GM23338 (cell line): Measurements from ENCODE around the gene RASEF. TPM values are rescaled to one million over a fixed set of nuclear protein-coding genes. Genes with fewer than 3 reads are reported as not detected.

Experiments used
- ATAC-seq: fragments of 200-7000 bp; cut with Tn5 transposase; 3 replicates; pipeline ENCODE4 v1.9.1; 2020
- DNase-seq: peaks from one replicate; pipeline ENCODE4 v3.0.0-alpha.2; 2015; ENCODE audit warnings: low spot score
- H2AFZ ChIP-seq: fragments of 200-600 bp; sonication (generic); 2 replicates; pipeline ENCODE4 v1.8.0; 2016; ENCODE audit warnings: antibody characterized with exemption, mild to moderate bottlenecking, moderate library complexity
- H3F3A ChIP-seq: fragments of 200-600 bp; sonication (generic); replicated peaks from 2 replicates; pipeline ENCODE4 v1.8.0; 2017; ENCODE audit warnings: antibody characterized with exemption, mixed run types, low read depth
- H3K27ac ChIP-seq: fragments of 200-600 bp; sonication (generic); 2 replicates; pipeline ENCODE4 v1.6.1; 2016; ENCODE audit warnings: low read depth
- H3K27me3 ChIP-seq: fragments of 200-600 bp; sonication (generic); 2 replicates; pipeline ENCODE4 v1.8.0; 2016; ENCODE audit warnings: mild to moderate bottlenecking, mixed run types, moderate library complexity; ENCODE audit not compliant: insufficient read depth
- H3K36me3 ChIP-seq: fragments of 200-600 bp; sonication (generic); 2 replicates; pipeline ENCODE4 v1.8.0; 2016; ENCODE audit warnings: mild to moderate bottlenecking; ENCODE audit not compliant: insufficient read depth
- H3K4me1 ChIP-seq: fragments of 200-600 bp; sonication (generic); 2 replicates; pipeline ENCODE4 v1.8.0; 2016; ENCODE audit warnings: mild to moderate bottlenecking, moderate library complexity; ENCODE audit not compliant: insufficient read depth
- H3K4me2 ChIP-seq: fragments of 200-600 bp; sonication (generic); 2 replicates; pipeline ENCODE4 v1.7.1; 2017; ENCODE audit warnings: mixed run types
- H3K4me3 ChIP-seq: fragments of 200-600 bp; sonication (generic); 2 replicates; pipeline ENCODE4 v1.6.1; 2016; ENCODE audit warnings: mixed run types
- H3K79me2 ChIP-seq: fragments of 200-600 bp; sonication (generic); replicated peaks from 2 replicates; pipeline ENCODE4 v1.8.0; 2017; ENCODE audit warnings: mild to moderate bottlenecking; ENCODE audit not compliant: insufficient read depth
- H3K9me2 ChIP-seq: fragments of 200-600 bp; sonication (generic); 2 replicates; pipeline ENCODE4 v1.8.0; 2017; ENCODE audit not compliant: insufficient read depth
- H4K20me1 ChIP-seq: fragments of 200-600 bp; sonication (generic); replicated peaks from 2 replicates; pipeline ENCODE4 v1.8.0; 2017; ENCODE audit warnings: mild to moderate bottlenecking; ENCODE audit not compliant: insufficient read depth
- H3K27ac Mint-ChIP-seq: 2 replicates; pipeline ENCODE4 v1.8.0; 2020; ENCODE audit warnings: inconsistent platforms, mild to moderate bottlenecking, moderate library complexity, mixed read lengths
- H3K27me3 Mint-ChIP-seq: 3 replicates; pipeline ENCODE4 v1.8.0; 2022; ENCODE audit warnings: low read depth, mild to moderate bottlenecking, moderate library complexity, mixed read lengths, inconsistent platforms; ENCODE audit not compliant: insufficient read depth, poor library complexity
- H3K36me3 Mint-ChIP-seq: 3 replicates; pipeline ENCODE4 v1.8.0; 2021; ENCODE audit warnings: low read depth, mild to moderate bottlenecking, inconsistent platforms, moderate library complexity, mixed read lengths
- H3K4me1 Mint-ChIP-seq: 3 replicates; pipeline ENCODE4 v1.8.0; 2020; ENCODE audit warnings: mild to moderate bottlenecking, inconsistent platforms, mixed read lengths
- H3K4me3 Mint-ChIP-seq: 3 replicates; pipeline ENCODE4 v1.8.0; 2021; ENCODE audit warnings: moderate library complexity, mild to moderate bottlenecking, inconsistent platforms, mixed read lengths
- H3K9me3 Mint-ChIP-seq: 3 replicates; pipeline ENCODE4 v1.8.0; 2020; ENCODE audit warnings: moderate library complexity, mild to moderate bottlenecking, inconsistent platforms, mixed read lengths
- ETS1 ChIP-seq: IDR thresholded peaks from 2 replicates; pipeline ENCODE4 v1.6.1; 2016; ENCODE audit warnings: antibody characterized with exemption
- EZH2 ChIP-seq: fragments of 200-600 bp; sonication (generic); IDR thresholded peaks from one replicate; pipeline ENCODE4 v1.8.0; 2017; ENCODE audit warnings: antibody characterized with exemption, mild to moderate bottlenecking, low read depth; ENCODE audit not compliant: unreplicated experiment
- NANOG ChIP-seq: IDR thresholded peaks from 2 replicates; pipeline ENCODE4 v1.6.1; 2016; ENCODE audit warnings: antibody characterized with exemption, borderline replicate concordance
- STAT1 ChIP-seq: IDR thresholded peaks from one replicate; pipeline ENCODE4 v1.6.1; 2016; ENCODE audit warnings: antibody characterized with exemption; ENCODE audit not compliant: unreplicated experiment
- ZNF114 ChIP-seq: fragments of 250-450 bp; sonication (Bioruptor Pico); IDR thresholded peaks from 2 replicates; pipeline ENCODE4 v1.5.0; 2020; ENCODE audit warnings: mild to moderate bottlenecking, moderate library complexity
- ZNF462 ChIP-seq: fragments of 250-450 bp; sonication (Bioruptor Pico); IDR thresholded peaks from 2 replicates; pipeline ENCODE4 v1.5.0; 2020; ENCODE audit warnings: mild to moderate bottlenecking, moderate library complexity
- polyA plus RNA-seq: library from polyadenylated mRNA; unstranded; fragments of >200 nt; fragmentation: Nextera tagmentation; extraction: Ambion mirVana; gene quantifications from 2 replicates; pipeline ENCODE4 v1.2.1, GENCODE V29; 2016
- total RNA-seq: library from RNA; depleted of rRNA; stranded (reverse); fragments of >200 nt; shearing (Covaris generic); gene quantifications from 2 replicates; pipeline ENCODE4 v1.2.3, GENCODE V29; 2014

The RASEF gene
- total and polyA plus RNA-seq, 2 experiments from 2014 or later: 3.6 to 10.4 TPM

GRCh38 chr9:83068414-83068813, 5.5 kb upstream of the RASEF start:
- Histone ChIP-seq H2AFZ (no peak overlapping the region), H3K9me2 (peaks cover 4% of the 10 kb centered on the region; the same call in 1 of the 2 replicates), H3K4me2 (no peak overlapping the region), H4K20me1 (no peaks in the 10 kb centered on the region), H3F3A (no peaks in the 10 kb centered on the region), H3K27ac (no peak overlapping the region), H3K4me3 (no peak overlapping the region), H3K27me3 (peaks cover 17% of the 10 kb centered on the region), H3K36me3 (no peaks in the 10 kb centered on the region), H3K4me1 (peaks cover 3% of the 10 kb centered on the region; the same call in 1 of the 2 replicates), H3K79me2 (no peaks in the 10 kb centered on the region)
- Mint-ChIP-seq H3K4me1 (peaks cover 10% of the 10 kb centered on the region; the same call in 2 of the 3 replicates), H3K9me3 (no peaks in the 10 kb centered on the region), H3K36me3 (no peaks in the 10 kb centered on the region), H3K27ac (no peak overlapping the region), H3K4me3 (no peak overlapping the region), H3K27me3 (peaks cover 15% of the 10 kb centered on the region)
- DNase-seq (no peak), ATAC-seq (no peak)
- TF ChIP-seq NANOG (no peak), STAT1 (no peak), ZNF114 (CRISPR knock-in tag) (no peak), ZNF462 (CRISPR knock-in tag) (no peak), ETS1 (no peak), EZH2 (no peak)
